Astrocyte (in vitro differentiated cells and primary cell): ENCODE measurements around the gene ANGPTL4. TPM values are rescaled to one million over a fixed set of nuclear protein-coding genes. Genes with fewer than 3 reads are reported as not detected.
"Not testable (repeated sequence)": the region's sequence is repeated elsewhere in the genome, so short reads cannot be mapped to it uniquely, and the experiment has no call there.

Experiments
- DNase-seq: peaks from one replicate; pipeline ENCODE4 v3.0.0-alpha.2; 2010; ENCODE audit warnings: low read depth
- FAIRE-seq: peaks from 2 replicates; lab custom pipeline; 2011; peaks lifted over from hg19 to GRCh38; lab: Jason Lieb, UNC
- H2AFZ ChIP-seq: 2 replicates; pipeline ENCODE4 v1.6.0; 2012; ENCODE audit warnings: low read depth, low read length, inconsistent platforms
- H3K27ac ChIP-seq: 2 replicates; pipeline ENCODE4 v1.5.1; 2011; ENCODE audit warnings: low read depth, low read length, inconsistent platforms
- H3K27me3 ChIP-seq: 2 replicates; pipeline ENCODE4 v1.6.0; 2011; ENCODE audit warnings: low read length, inconsistent platforms; ENCODE audit not compliant: insufficient read depth
- H3K36me3 ChIP-seq: 2 replicates; pipeline ENCODE4 v1.5.1; 2011; ENCODE audit warnings: low read length, inconsistent platforms; ENCODE audit not compliant: insufficient read depth
- H3K4me1 ChIP-seq: 2 replicates; pipeline ENCODE4 v1.5.1; 2011; ENCODE audit warnings: low read length, inconsistent platforms; ENCODE audit not compliant: insufficient read depth
- H3K4me2 ChIP-seq: 2 replicates; pipeline ENCODE4 v1.6.0; 2012; ENCODE audit warnings: low read length, inconsistent platforms
- H3K4me3 ChIP-seq: 2 replicates; pipeline ENCODE4 v1.5.1; 2011; ENCODE audit warnings: low read depth, mild to moderate bottlenecking, low read length, inconsistent platforms; ENCODE audit not compliant: insufficient read depth
- H3K79me2 ChIP-seq: 2 replicates; pipeline ENCODE4 v1.6.0; 2012; ENCODE audit warnings: mild to moderate bottlenecking, low read length, inconsistent platforms; ENCODE audit not compliant: insufficient read depth
- H3K9ac ChIP-seq: 2 replicates; pipeline ENCODE4 v1.6.0; 2012; ENCODE audit warnings: mild to moderate bottlenecking, low read length, inconsistent platforms
- H3K9me3 ChIP-seq: 2 replicates; pipeline ENCODE4 v1.5.1; 2012; ENCODE audit warnings: low read depth, mild to moderate bottlenecking, low read length, inconsistent platforms; ENCODE audit not compliant: insufficient read depth
- H4K20me1 ChIP-seq: 2 replicates; pipeline ENCODE4 v1.6.0; 2012; ENCODE audit warnings: low read length, inconsistent platforms; ENCODE audit not compliant: insufficient read depth
- H3K27ac Mint-ChIP-seq: one replicate; pipeline ENCODE4 v1.8.0; 2021; ENCODE audit warnings: mild to moderate bottlenecking, mixed read lengths; ENCODE audit not compliant: unreplicated experiment
- H3K27me3 Mint-ChIP-seq: one replicate; pipeline ENCODE4 v1.8.0; 2021; ENCODE audit warnings: low read depth, mixed read lengths; ENCODE audit not compliant: unreplicated experiment
- H3K36me3 Mint-ChIP-seq: one replicate; pipeline ENCODE4 v1.8.0; 2021; ENCODE audit warnings: low read depth, mixed read lengths; ENCODE audit not compliant: unreplicated experiment
- H3K4me1 Mint-ChIP-seq: one replicate; pipeline ENCODE4 v1.8.0; 2021; ENCODE audit warnings: low read depth, mixed read lengths; ENCODE audit not compliant: unreplicated experiment
- H3K4me3 Mint-ChIP-seq: one replicate; pipeline ENCODE4 v1.8.0; 2021; ENCODE audit warnings: mild to moderate bottlenecking, moderate library complexity, mixed read lengths; ENCODE audit not compliant: unreplicated experiment
- H3K9me3 Mint-ChIP-seq: one replicate; pipeline ENCODE4 v1.8.0; 2021; ENCODE audit warnings: mild to moderate bottlenecking, mixed read lengths; ENCODE audit not compliant: unreplicated experiment
- CTCF ChIP-seq: IDR thresholded peaks from 2 replicates; pipeline ENCODE4 v1.5.1; 2011; ENCODE audit warnings: low read depth, mild to moderate bottlenecking, inconsistent platforms, low read length, moderate library complexity; ENCODE audit not compliant: insufficient read depth
- EZH2 ChIP-seq: IDR thresholded peaks from 2 replicates; pipeline ENCODE4 v1.6.1; 2012; ENCODE audit warnings: mild to moderate bottlenecking, low read length, inconsistent platforms; ENCODE audit not compliant: insufficient read depth
- total RNA-seq: library from RNA; stranded (reverse); gene quantifications from 2 replicates; pipeline ENCODE4 v1.2.1, GENCODE V29; 2021

The ANGPTL4 gene
- total RNA-seq, 1 donor from 2014 or later = 115 TPM

GRCh38 chr19:8377598-8377997, 13.6 kb downstream of the ANGPTL4 start:
- FAIRE-seq (no peak), DNase-seq (no peak)
- Histone ChIP-seq H4K20me1 (no peaks in the 10 kb centered on the region), H3K4me1 (no peaks in the 10 kb centered on the region), H3K27me3 (no peaks in the 10 kb centered on the region), H3K36me3 (no peaks in the 10 kb centered on the region), H3K9me3 (no peaks in the 10 kb centered on the region), H3K4me2 (no peak overlapping the region), H3K4me3 (no peak overlapping the region), H3K79me2 (no peaks in the 10 kb centered on the region), H3K9ac (no peak overlapping the region), H3K27ac (no peak overlapping the region), H2AFZ (no peak overlapping the region)
- H3K27me3 Mint-ChIP-seq = no peaks in the 10 kb centered on the region
- H3K36me3 Mint-ChIP-seq = peaks cover 29% of the 10 kb centered on the region
- H3K27ac Mint-ChIP-seq = peak overlapping the region; percentile 53
- no peak for TF ChIP-seq EZH2
- no peak for TF ChIP-seq CTCF
- no peak overlapping the region for H3K4me3 Mint-ChIP-seq
- peaks cover 3% of the 10 kb centered on the region for H3K4me1 Mint-ChIP-seq
- H3K9me3 Mint-ChIP-seq = peaks cover 9% of the 10 kb centered on the region

DNA sequence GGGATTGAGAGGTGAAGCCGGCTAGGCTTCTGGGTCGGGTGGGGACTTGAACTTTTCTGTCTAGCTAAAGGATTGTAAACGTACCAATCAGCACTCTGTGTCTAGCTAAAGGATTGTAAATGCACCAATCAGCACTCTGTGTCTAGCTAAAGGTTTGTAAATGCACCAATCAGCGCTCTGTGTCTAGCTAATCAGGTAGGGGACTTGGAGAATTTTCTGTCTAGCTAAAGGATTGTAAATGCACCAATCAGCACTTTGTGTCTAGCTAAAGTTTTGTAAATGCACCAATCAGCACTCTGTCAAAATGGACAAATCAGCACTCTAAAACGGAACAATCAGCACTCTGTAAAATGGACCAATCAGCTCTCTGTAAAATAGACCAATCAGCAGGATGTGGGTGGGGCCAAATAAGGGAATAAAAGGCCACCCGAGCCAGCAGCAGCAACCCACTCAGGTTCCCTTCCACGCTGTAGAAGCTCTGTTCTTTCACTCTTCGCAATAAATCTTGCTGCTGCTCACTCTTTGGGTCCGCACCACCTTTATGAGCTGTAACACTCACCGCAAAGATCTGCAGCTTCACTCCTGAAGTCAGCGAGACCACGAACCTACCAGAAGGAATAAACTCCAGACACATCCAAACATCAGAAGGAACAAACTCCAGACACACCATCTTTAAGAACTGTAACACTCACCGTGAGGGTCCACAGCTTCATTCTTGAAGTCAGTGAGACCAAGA, 15.4 kb downstream of the ANGPTL4 start:
- H3K4me3 Mint-ChIP-seq = not testable (repeated sequence)
- H3K27ac Mint-ChIP-seq = peak overlapping the region; percentile 11

GRCh38 chr19:8384569-8384968, 20.6 kb downstream of the ANGPTL4 start:
- not testable (repeated sequence) for H3K9me3 ChIP-seq, DNase-seq, FAIRE-seq, H3K27me3 Mint-ChIP-seq, H4K20me1 ChIP-seq, H3K4me2 ChIP-seq, H3K36me3 ChIP-seq, H3K27me3 ChIP-seq, H3K27ac Mint-ChIP-seq, H2AFZ ChIP-seq, H3K79me2 ChIP-seq, H3K9ac ChIP-seq, H3K27ac ChIP-seq, H3K9me3 Mint-ChIP-seq, H3K4me3 ChIP-seq, H3K4me1 ChIP-seq, H3K4me1 Mint-ChIP-seq
- H3K4me3 Mint-ChIP-seq = peak overlapping the region; percentile 46
- peaks cover 28% of the 10 kb centered on the region for H3K36me3 Mint-ChIP-seq

More for the DNA sequence above, 15.4 kb downstream of the ANGPTL4 start:
- H3K36me3 Mint-ChIP-seq = peaks cover 27% of the 10 kb centered on the region
- not testable (repeated sequence) for H4K20me1 ChIP-seq, H3K36me3 ChIP-seq, DNase-seq, H3K9ac ChIP-seq, H3K4me3 ChIP-seq, H3K4me2 ChIP-seq, H3K27me3 Mint-ChIP-seq, FAIRE-seq, H3K4me1 Mint-ChIP-seq, H3K27me3 ChIP-seq, H3K9me3 Mint-ChIP-seq, H3K9me3 ChIP-seq, H3K79me2 ChIP-seq, H2AFZ ChIP-seq, H3K27ac ChIP-seq, H3K4me1 ChIP-seq

- H3K27ac ChIP-seq, DNase-seq, H2AFZ ChIP-seq, H3K9me3 ChIP-seq, H3K27ac Mint-ChIP-seq, H3K4me3 Mint-ChIP-seq, H3K27me3 Mint-ChIP-seq, H4K20me1 ChIP-seq, H3K4me1 Mint-ChIP-seq, H3K36me3 ChIP-seq, H3K79me2 ChIP-seq, H3K4me1 ChIP-seq, H3K9ac ChIP-seq, H3K4me3 ChIP-seq, H3K4me2 ChIP-seq, FAIRE-seq, H3K27me3 ChIP-seq, H3K9me3 Mint-ChIP-seq: not testable (repeated sequence)
- peaks cover 27% of the 10 kb centered on the region for H3K36me3 Mint-ChIP-seq
Measured at GRCh38 chr19:8385103-8385502, 21.1 kb downstream of the ANGPTL4 start.

GRCh38 chr19:8385566-8385965, 21.6 kb downstream of the ANGPTL4 start:
- H3K4me1 Mint-ChIP-seq, H3K4me3 ChIP-seq, H3K9me3 Mint-ChIP-seq, H3K4me1 ChIP-seq, H3K27me3 ChIP-seq, H3K27ac Mint-ChIP-seq, FAIRE-seq, H3K36me3 ChIP-seq, H3K4me3 Mint-ChIP-seq, H3K79me2 ChIP-seq, DNase-seq, H3K27ac ChIP-seq, H2AFZ ChIP-seq, H3K4me2 ChIP-seq, H3K27me3 Mint-ChIP-seq, H3K9ac ChIP-seq, H4K20me1 ChIP-seq, H3K9me3 ChIP-seq: not testable (repeated sequence)
- peaks cover 22% of the 10 kb centered on the region for H3K36me3 Mint-ChIP-seq
